ENCODE data around the gene RHEB.

GRCh38 chr7:151508991-151509390 is 10.7 kb downstream of the RHEB start:
- TF ChIP-seq, protein P1, sequence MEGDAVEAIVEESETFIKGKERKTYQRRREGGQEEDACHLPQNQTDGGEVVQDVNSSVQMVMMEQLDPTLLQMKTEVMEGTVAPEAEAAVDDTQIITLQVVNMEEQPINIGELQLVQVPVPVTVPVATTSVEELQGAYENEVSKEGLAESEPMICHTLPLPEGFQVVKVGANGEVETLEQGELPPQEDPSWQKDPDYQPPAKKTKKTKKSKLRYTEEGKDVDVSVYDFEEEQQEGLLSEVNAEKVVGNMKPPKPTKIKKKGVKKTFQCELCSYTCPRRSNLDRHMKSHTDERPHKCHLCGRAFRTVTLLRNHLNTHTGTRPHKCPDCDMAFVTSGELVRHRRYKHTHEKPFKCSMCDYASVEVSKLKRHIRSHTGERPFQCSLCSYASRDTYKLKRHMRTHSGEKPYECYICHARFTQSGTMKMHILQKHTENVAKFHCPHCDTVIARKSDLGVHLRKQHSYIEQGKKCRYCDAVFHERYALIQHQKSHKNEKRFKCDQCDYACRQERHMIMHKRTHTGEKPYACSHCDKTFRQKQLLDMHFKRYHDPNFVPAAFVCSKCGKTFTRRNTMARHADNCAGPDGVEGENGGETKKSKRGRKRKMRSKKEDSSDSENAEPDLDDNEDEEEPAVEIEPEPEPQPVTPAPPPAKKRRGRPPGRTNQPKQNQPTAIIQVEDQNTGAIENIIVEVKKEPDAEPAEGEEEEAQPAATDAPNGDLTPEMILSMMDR (IDR thresholded peaks at IDR 0.05) = no peak
- no peak for TF ChIP-seq ELF1 (IDR thresholded peaks at IDR 0.05)
- TF ChIP-seq, protein P2, sequence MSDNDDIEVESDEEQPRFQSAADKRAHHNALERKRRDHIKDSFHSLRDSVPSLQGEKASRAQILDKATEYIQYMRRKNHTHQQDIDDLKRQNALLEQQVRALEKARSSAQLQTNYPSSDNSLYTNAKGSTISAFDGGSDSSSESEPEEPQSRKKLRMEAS (IDR thresholded peaks at IDR 0.05; ENCODE audit: low read depth) = no peak
- TF ChIP-seq, protein P3, sequence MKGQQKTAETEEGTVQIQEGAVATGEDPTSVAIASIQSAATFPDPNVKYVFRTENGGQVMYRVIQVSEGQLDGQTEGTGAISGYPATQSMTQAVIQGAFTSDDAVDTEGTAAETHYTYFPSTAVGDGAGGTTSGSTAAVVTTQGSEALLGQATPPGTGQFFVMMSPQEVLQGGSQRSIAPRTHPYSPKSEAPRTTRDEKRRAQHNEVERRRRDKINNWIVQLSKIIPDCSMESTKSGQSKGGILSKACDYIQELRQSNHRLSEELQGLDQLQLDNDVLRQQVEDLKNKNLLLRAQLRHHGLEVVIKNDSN (IDR thresholded peaks at IDR 0.05; ENCODE audit: borderline replicate concordance, low read depth) = no peak
- no peak for TF ChIP-seq EP300 (IDR thresholded peaks at IDR 0.05; ENCODE audit: borderline replicate concordance in 1 of 2, low read depth in 1 of 2, low read length in 1 of 2)
- TF ChIP-seq RCOR1 (IDR thresholded peaks at IDR 0.05; ENCODE audit: low read length) = no peak
- no peak for TF ChIP-seq TAF1 (IDR thresholded peaks at IDR 0.05; ENCODE audit: borderline replicate concordance, low read depth, low read length)
- TF ChIP-seq NRF1 (IDR thresholded peaks at IDR 0.05; ENCODE audit: low read depth, low read length) = no peak
- no peak for TF ChIP-seq YY1 (IDR thresholded peaks at IDR 0.05; ENCODE audit: low read depth)
- no peak for TF ChIP-seq EZH2phosphoT487 (IDR thresholded peaks at IDR 0.05; ENCODE audit: borderline replicate concordance, low read depth)
- no peak for TF ChIP-seq JUND (IDR thresholded peaks at IDR 0.05)
- TF ChIP-seq POLR2AphosphoS5 (IDR thresholded peaks at IDR 0.05; ENCODE audit: low read depth, low read length) = no peak
- TF ChIP-seq TCF12 (IDR thresholded peaks at IDR 0.05) = no peak
- TF ChIP-seq MXI1 (IDR thresholded peaks at IDR 0.05; ENCODE audit: low read depth, low read length) = no peak
